Endothelial cell of umbilical vein (primary cell): ENCODE results near the gene C17orf107. TPM values are rescaled to one million over a fixed set of nuclear protein-coding genes. Genes with fewer than 3 reads are reported as not detected.

Source experiments
- BruUV-seq: library from RNA; stranded (reverse); fragments of 400-500 nt; replicated peaks from 2 replicates; lab custom pipeline; 2021; lab: Mats Ljungman, UMichigan
- CTCF ChIA-PET: fragments of 300-600, 350-600 bp; sonication (Branson Sonifier 250); formaldehyde crosslinking; loops from one replicate; lab custom pipeline; 2021; ENCODE audit warnings: antibody characterized with exemption, inconsistent platforms; lab: Charles Lee
- POLR2A ChIA-PET: fragments of 300-600, 350-600 bp; sonication (Branson Sonifier 250); formaldehyde crosslinking; loops from one replicate; lab custom pipeline; 2021; ENCODE audit warnings: antibody characterized with exemption, inconsistent platforms; lab: Charles Lee
- DNase-seq: peaks from one replicate; pipeline ENCODE4 v3.0.0-alpha.2; 2011; ENCODE audit warnings: low read depth, low spot score
- FAIRE-seq: peaks from 2 replicates; lab custom pipeline; 2011; peaks lifted over from hg19 to GRCh38; lab: Jason Lieb, UNC
- H2AFZ ChIP-seq: 2 replicates; pipeline ENCODE4 v1.6.0; 2012; ENCODE audit warnings: low read depth, low read length, control low read depth, inconsistent platforms
- H3K27ac ChIP-seq: 2 replicates; pipeline ENCODE4 v1.5.1; 2011; ENCODE audit warnings: low read depth, mild to moderate bottlenecking, control low read depth, low read length, moderate library complexity; ENCODE audit not compliant: insufficient read depth
- H3K27me3 ChIP-seq, 2 experiments: 2 replicates each; pipeline versions ENCODE4 v1.6.0 to v1.6.1; 2011; ENCODE audit warnings: low read length in 2 of 2, mixed read lengths in 1 of 2; ENCODE audit not compliant: control insufficient read depth in 2 of 2, insufficient read depth in 2 of 2
- H3K36me3 ChIP-seq, 2 experiments: 2 replicates in 1 of 2; 3 replicates in 1 of 2; pipeline ENCODE4 v1.5.1; 2011; ENCODE audit warnings: low read length in 2 of 2, mild to moderate bottlenecking in 1 of 2, moderate library complexity in 1 of 2; ENCODE audit not compliant: control insufficient read depth in 2 of 2, insufficient read depth in 2 of 2; ENCODE audit errors: extremely low read depth in 1 of 2
- H3K4me1 ChIP-seq: 3 replicates; pipeline ENCODE4 v1.5.1; 2011; ENCODE audit warnings: mild to moderate bottlenecking, low read length; ENCODE audit not compliant: control insufficient read depth, insufficient read depth; ENCODE audit errors: extremely low read depth
- H3K4me2 ChIP-seq: 2 replicates; pipeline ENCODE4 v1.6.1; 2011; ENCODE audit warnings: low read length, control low read depth, mixed read lengths; ENCODE audit not compliant: insufficient read depth
- H3K4me3 ChIP-seq, 3 experiments: fragments of 200-600 bp in 1 of 3; sonication (generic), shearing (Covaris generic) in 1 of 3; replicated peaks in 1 of 3; 2 replicates each; pipeline ENCODE4 v1.5.1; 2011 to 2016; ENCODE audit warnings: control low read depth in 3 of 3, low read length in 3 of 3, mild to moderate bottlenecking in 2 of 3, inconsistent platforms in 1 of 3, low read depth in 1 of 3, moderate library complexity in 1 of 3; ENCODE audit not compliant: insufficient read depth in 1 of 3
- H3K79me2 ChIP-seq: 2 replicates; pipeline ENCODE4 v1.6.0; 2012; ENCODE audit warnings: low read length, inconsistent platforms; ENCODE audit not compliant: control insufficient read depth, insufficient read depth
- H3K9ac ChIP-seq: replicated peaks from 2 replicates; pipeline ENCODE3; 2011; ENCODE audit warnings: low read length, control low read depth; ENCODE audit not compliant: insufficient read depth; ENCODE audit errors: extremely low read depth
- H3K9me1 ChIP-seq: replicated peaks from 3 replicates; pipeline ENCODE4 v1.6.0; 2011; ENCODE audit warnings: mild to moderate bottlenecking, low read length; ENCODE audit not compliant: control insufficient read depth, insufficient read depth; ENCODE audit errors: extremely low read depth
- H3K9me3 ChIP-seq: replicated peaks from 2 replicates; pipeline ENCODE4 v1.5.1; 2012; ENCODE audit warnings: low read length, inconsistent platforms; ENCODE audit not compliant: control insufficient read depth, insufficient read depth
- H4K20me1 ChIP-seq: replicated peaks from 2 replicates; pipeline ENCODE3; 2011; ENCODE audit warnings: mild to moderate bottlenecking, low read length; ENCODE audit not compliant: control insufficient read depth, insufficient read depth; ENCODE audit errors: extremely low read depth
- CTCF ChIP-seq, 2 donors: IDR thresholded peaks; 1 replicate in 1 of 2; 2 replicates in 1 of 2; pipeline ENCODE4 v1.5.1; 2011; ENCODE audit warnings: low read length in 2 of 2, mild to moderate bottlenecking in 2 of 2, moderate library complexity in 2 of 2, control low read depth in 1 of 2, inconsistent platforms in 1 of 2, low read depth in 1 of 2; ENCODE audit not compliant: insufficient read depth in 1 of 2; ENCODE audit errors: extremely low read depth in 1 of 2
- FOS ChIP-seq: IDR thresholded peaks from 2 replicates; pipeline ENCODE4 v1.6.1; 2011; ENCODE audit warnings: mild to moderate bottlenecking, low read length, moderate library complexity, borderline replicate concordance; ENCODE audit not compliant: insufficient read depth
- GATA2 ChIP-seq: IDR thresholded peaks from 2 replicates; pipeline ENCODE4 v1.7.0; 2011; ENCODE audit warnings: low read depth, mild to moderate bottlenecking, moderate library complexity, mixed read lengths, low read length; ENCODE audit not compliant: insufficient read length, insufficient read depth
- JUN ChIP-seq: IDR thresholded peaks from 2 replicates; pipeline ENCODE4 v1.6.1; 2011; ENCODE audit warnings: borderline replicate concordance, low read depth; ENCODE audit not compliant: insufficient read length, insufficient read depth
- MAX ChIP-seq: IDR thresholded peaks from 2 replicates; pipeline ENCODE4 v1.6.1; 2011; ENCODE audit not compliant: insufficient read depth, insufficient read length
- MYC ChIP-seq: IDR thresholded peaks from one replicate; pipeline ENCODE4 v1.6.1; 2011; ENCODE audit warnings: mild to moderate bottlenecking, low read depth, low read length
- POLR2A ChIP-seq: IDR thresholded peaks from 2 replicates; pipeline ENCODE4 v1.6.1; 2012; ENCODE audit warnings: low read depth, mild to moderate bottlenecking, control low read depth, low read length
- POLR2AphosphoS5 ChIP-seq: IDR thresholded peaks from 2 replicates; pipeline ENCODE4 v1.6.1; 2012; ENCODE audit warnings: low read depth, mild to moderate bottlenecking, control low read depth, low read length, moderate library complexity; ENCODE audit not compliant: insufficient read depth
- dilution Hi-C: fragments of 300-500 bp; cut with MboI; formaldehyde crosslinking; loops from one replicate; pipeline ENCODE4 v1.15.0; 2019; ENCODE audit warnings: low sequenced_read_pairs; ENCODE audit not compliant: extremely low pct_ligation_motif_present
- intact Hi-C: fragments of 100-400 bp; cut with micrococcal nuclease; formaldehyde crosslinking; loops from one replicate; pipeline ENCODE4 v1.10.0; 2022
- polyA plus RNA-seq, 4 experiments: library from polyadenylated mRNA; depleted of rRNA in 3 of 4; stranded (reverse) in 3 of 4; unstranded in 1 of 4; fragments of >200 nt; gene quantifications; 2 replicates each; pipeline versions ENCODE4 v1.2.1 to v1.2.3, GENCODE V29; 2011 to 2012; ENCODE audit warnings: missing spikeins in 1 of 4
- total RNA-seq: library from RNA; stranded (reverse); gene quantifications from 2 replicates; pipeline ENCODE4 v1.2.3, GENCODE V29; 2021

Gene C17orf107
- total and polyA plus RNA-seq, 2 donors (not counting 3 experiments of a cell fraction or from before 2014, with no cell fraction given), result 0.68 to 1.0 TPM

- no peak for DNase-seq
- H2AFZ ChIP-seq, result no peak overlapping the region
- no peak overlapping the region for H3K9ac ChIP-seq
- BruUV-seq, result no TSS peak
- peaks cover 35% of the 10 kb centered on the region for H3K79me2 ChIP-seq
- no peak overlapping the region for H3K4me2 ChIP-seq
- dilution Hi-C loops (no loop called here), intact Hi-C loops (loop anchor here (2.0 kb wide), 1 partner anchor 63 kb away; the partner anchor contains the start of gene PSMB6)
- H3K36me3 ChIP-seq, result peaks cover 0 to 2% of the 10 kb centered on the region in 2 experiments
- no peaks in the 10 kb centered on the region for H3K9me3 ChIP-seq
- no peaks in the 10 kb centered on the region for H3K27me3 ChIP-seq
- TF ChIP-seq MYC (no peak), JUN (no peak), FOS (no peak), GATA2 (no peak), CTCF (IDR thresholded peaks at IDR 0.05; ENCODE audit: extremely low read depth in 1 of 2, insufficient read depth in 1 of 2, low read depth in 1 of 2, low read length in 2 of 2) (no peak), POLR2A (no peak), POLR2AphosphoS5 (no peak), MAX (no peak)
- peaks cover 47% of the 10 kb centered on the region for H3K4me1 ChIP-seq
- peak; percentile 60 for FAIRE-seq
- ChIA-PET CTCF (interaction anchor here (1.3 to 1.4 kb wide), 2 partner anchors 11 to 70 kb away, joined by 3 to 7 read pairs; no protein-coding TSS in a partner anchor), POLR2A (interaction anchor here (0.6 kb wide), 1 partner anchor 11 kb away, joined by 7 read pairs; no protein-coding TSS in a partner anchor)
- no peaks in the 10 kb centered on the region for H4K20me1 ChIP-seq
- no peak overlapping the region for H3K27ac ChIP-seq
- H3K4me3 ChIP-seq, result no peak overlapping the region
- H3K9me1 ChIP-seq, result no peaks in the 10 kb centered on the region
Measured at GRCh38 chr17:4859816-4860625, 39.3 kb upstream of the C17orf107 start.
